ENCODE results near the gene ADM5.
"Not testable (repeated sequence)": the region's sequence is repeated elsewhere in the genome, so short reads cannot be mapped to it uniquely, and the experiment has no call there.

Gene ADM5

GRCh38 chr19:49699364-49699763 is 10.0 kb downstream of the ADM5 start:
- DNase-seq (ENCODE audit: low read depth in 2 of 3, low spot score in 1 of 3), result no peak

- no peak for DNase-seq (ENCODE audit: low read depth in 2 of 3, low spot score in 1 of 3)
Measured at GRCh38 chr19:49700563-49700962, 11.2 kb downstream of the ADM5 start.

- DNase-seq (ENCODE audit: low read depth in 2 of 3, low spot score in 1 of 3), result no peak
Measured at GRCh38 chr19:49701271-49701786, 11.9 kb downstream of the ADM5 start.

- no peak for DNase-seq (ENCODE audit: low read depth in 2 of 3, low spot score in 1 of 3)
Measured at GRCh38 chr19:49704888-49705642, 15.7 kb downstream of the ADM5 start.

- DNase-seq (ENCODE audit: low read depth in 2 of 3, low spot score in 1 of 3), result no peak
Measured at GRCh38 chr19:49705919-49706318, 16.5 kb downstream of the ADM5 start.

GRCh38 chr19:49710372-49710951 is 21.1 kb downstream of the ADM5 start:
- no peak for DNase-seq (ENCODE audit: low read depth in 2 of 3, low spot score in 1 of 3)

GRCh38 chr19:49712397-49712859 is 23.0 kb downstream of the ADM5 start:
- no peak for DNase-seq (ENCODE audit: low read depth in 2 of 3, low spot score in 1 of 3)

GRCh38 chr19:49713236-49713845 is 23.9 kb downstream of the ADM5 start:
- DNase-seq (ENCODE audit: low read depth in 2 of 3, low spot score in 1 of 3), result no peak

GRCh38 chr19:49716154-49716553 is 26.8 kb downstream of the ADM5 start:
- DNase-seq (ENCODE audit: low read depth in 2 of 3, low spot score in 1 of 3), result no peak

GRCh38 chr19:49718511-49718910 is 29.1 kb downstream of the ADM5 start:
- no peak for DNase-seq (ENCODE audit: low read depth in 2 of 3, low spot score in 1 of 3)

- DNase-seq (ENCODE audit: low read depth in 2 of 3, low spot score in 1 of 3), result no peak
Measured at GRCh38 chr19:49718991-49719390, 29.6 kb downstream of the ADM5 start.

- not testable (repeated sequence) for DNase-seq (ENCODE audit: low read depth in 2 of 3, low spot score in 1 of 3)
Measured at GRCh38 chr19:49719420-49719819, 30.0 kb downstream of the ADM5 start.

- no peak for DNase-seq (ENCODE audit: low read depth in 2 of 3, low spot score in 1 of 3)
Measured at GRCh38 chr19:49727217-49728030, 38.0 kb downstream of the ADM5 start.

GRCh38 chr19:49730166-49730565 is 40.8 kb downstream of the ADM5 start:
- DNase-seq (ENCODE audit: low read depth in 2 of 3, low spot score in 1 of 3), result no peak

GRCh38 chr19:49738268-49738667 is 48.9 kb downstream of the ADM5 start:
- DNase-seq (ENCODE audit: low read depth in 2 of 3, low spot score in 1 of 3), result no peak

GRCh38 chr19:49739098-49739497 is 49.7 kb downstream of the ADM5 start:
- DNase-seq (ENCODE audit: low read depth in 2 of 3, low spot score in 1 of 3), result no peak

- no peak for DNase-seq (ENCODE audit: low read depth in 2 of 3, low spot score in 1 of 3)
Measured at GRCh38 chr19:49739933-49740332, 50.5 kb downstream of the ADM5 start.
